PFSK-1 (cell line): Measurements from ENCODE around the gene C6orf132.

ENCODE experiments used
- POLR2AphosphoS5 ChIP-seq: IDR thresholded peaks from 2 replicates; pipeline ENCODE4 v1.6.1; 2012; ENCODE audit warnings: low read depth, mild to moderate bottlenecking, control low read depth, low read length, moderate library complexity
- TF ChIP-seq, protein P1 (sequence below), 2 experiments: IDR thresholded peaks; 2 replicates each; pipeline versions ENCODE4 v1.6.1 to v1.8.0; 2011 to 2012; ENCODE audit warnings: low read depth in 2 of 2, low read length in 2 of 2, control low read depth in 1 of 2, inconsistent platforms in 1 of 2, mild to moderate bottlenecking in 1 of 2, moderate library complexity in 1 of 2; ENCODE audit not compliant: insufficient read depth in 1 of 2

DNA sequence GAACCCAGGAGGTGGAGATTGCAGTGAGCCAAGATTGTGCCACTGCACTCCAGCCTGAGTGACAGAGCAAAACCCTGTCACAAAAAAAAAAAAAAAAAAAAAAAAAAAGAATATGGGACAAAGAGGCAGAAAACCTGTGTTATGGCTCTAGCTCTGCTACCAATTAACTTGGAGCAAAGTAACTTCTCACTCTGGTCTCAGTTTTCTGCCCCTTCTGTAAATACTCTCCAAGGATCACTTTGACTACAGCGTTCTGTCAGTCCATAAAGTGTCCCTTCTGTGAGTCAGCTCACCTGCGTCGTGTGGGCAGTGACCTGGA is 24.6 kb downstream of the C6orf132 start:
- TF ChIP-seq POLR2AphosphoS5 = no peak
- TF ChIP-seq, protein P1, sequence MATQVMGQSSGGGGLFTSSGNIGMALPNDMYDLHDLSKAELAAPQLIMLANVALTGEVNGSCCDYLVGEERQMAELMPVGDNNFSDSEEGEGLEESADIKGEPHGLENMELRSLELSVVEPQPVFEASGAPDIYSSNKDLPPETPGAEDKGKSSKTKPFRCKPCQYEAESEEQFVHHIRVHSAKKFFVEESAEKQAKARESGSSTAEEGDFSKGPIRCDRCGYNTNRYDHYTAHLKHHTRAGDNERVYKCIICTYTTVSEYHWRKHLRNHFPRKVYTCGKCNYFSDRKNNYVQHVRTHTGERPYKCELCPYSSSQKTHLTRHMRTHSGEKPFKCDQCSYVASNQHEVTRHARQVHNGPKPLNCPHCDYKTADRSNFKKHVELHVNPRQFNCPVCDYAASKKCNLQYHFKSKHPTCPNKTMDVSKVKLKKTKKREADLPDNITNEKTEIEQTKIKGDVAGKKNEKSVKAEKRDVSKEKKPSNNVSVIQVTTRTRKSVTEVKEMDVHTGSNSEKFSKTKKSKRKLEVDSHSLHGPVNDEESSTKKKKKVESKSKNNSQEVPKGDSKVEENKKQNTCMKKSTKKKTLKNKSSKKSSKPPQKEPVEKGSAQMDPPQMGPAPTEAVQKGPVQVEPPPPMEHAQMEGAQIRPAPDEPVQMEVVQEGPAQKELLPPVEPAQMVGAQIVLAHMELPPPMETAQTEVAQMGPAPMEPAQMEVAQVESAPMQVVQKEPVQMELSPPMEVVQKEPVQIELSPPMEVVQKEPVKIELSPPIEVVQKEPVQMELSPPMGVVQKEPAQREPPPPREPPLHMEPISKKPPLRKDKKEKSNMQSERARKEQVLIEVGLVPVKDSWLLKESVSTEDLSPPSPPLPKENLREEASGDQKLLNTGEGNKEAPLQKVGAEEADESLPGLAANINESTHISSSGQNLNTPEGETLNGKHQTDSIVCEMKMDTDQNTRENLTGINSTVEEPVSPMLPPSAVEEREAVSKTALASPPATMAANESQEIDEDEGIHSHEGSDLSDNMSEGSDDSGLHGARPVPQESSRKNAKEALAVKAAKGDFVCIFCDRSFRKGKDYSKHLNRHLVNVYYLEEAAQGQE (IDR thresholded peaks at IDR 0.05; ENCODE audit: insufficient read depth in 1 of 2, low read depth in 2 of 2, low read length in 2 of 2) = no peak
